GM21723 (cell line): ENCODE measurements around the gene USP24.

Source experiments
- ATAC-seq: cut with Tn5 transposase; IDR thresholded peaks from one replicate; pipeline ENCODE4 v1.9.1; 2021; ENCODE audit warnings: mild to moderate bottlenecking, moderate library complexity; ENCODE audit not compliant: unreplicated experiment

Gene USP24

DNA sequence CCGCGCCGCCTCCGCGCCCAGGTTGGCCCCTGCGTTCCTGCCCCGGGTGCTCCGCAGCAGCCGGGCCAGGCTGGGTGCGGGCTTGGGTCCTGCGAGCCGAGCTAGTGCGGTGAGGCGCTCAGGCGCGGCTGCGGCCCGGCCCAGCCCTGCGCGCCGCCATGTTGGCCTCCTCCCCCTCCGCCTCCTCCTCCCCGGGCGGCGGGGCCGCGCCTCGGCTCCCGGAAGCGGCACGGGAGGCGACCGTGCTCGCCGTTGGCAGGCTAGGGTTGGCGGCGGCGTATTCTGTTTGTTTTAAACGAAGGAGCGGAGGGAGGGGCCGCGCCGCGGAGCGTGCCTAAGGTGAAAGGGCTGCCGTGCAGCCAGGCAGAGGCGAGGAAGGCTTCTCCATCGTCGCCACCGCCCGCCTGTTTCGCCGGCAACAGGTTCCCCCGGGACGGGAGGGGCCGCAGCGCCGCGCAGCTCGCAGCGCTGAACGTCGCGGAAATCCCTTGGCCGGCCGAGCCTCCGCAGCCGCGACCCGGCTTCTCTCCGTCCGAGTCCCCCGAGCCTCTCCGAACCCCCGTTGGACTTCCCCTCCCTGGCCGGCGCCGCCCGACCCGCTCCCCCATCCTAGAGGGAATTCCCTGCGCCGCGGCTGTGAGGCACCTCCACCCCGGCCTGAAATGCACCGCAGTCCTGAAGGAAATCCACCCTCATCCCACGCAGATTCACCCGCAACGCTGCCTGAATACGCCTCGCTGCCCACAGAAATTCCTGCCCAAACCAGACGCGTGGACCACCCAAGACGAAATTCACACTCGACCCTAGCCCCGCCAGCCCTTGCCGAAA lies at the start of gene USP24:
TSS of gene USP24 (minus strand) at position 171 of the 828 bp plus-strand sequence. CDS start 251 bp downstream, outside the sequence.
- ATAC-seq, result peak; percentile 79

DNA sequence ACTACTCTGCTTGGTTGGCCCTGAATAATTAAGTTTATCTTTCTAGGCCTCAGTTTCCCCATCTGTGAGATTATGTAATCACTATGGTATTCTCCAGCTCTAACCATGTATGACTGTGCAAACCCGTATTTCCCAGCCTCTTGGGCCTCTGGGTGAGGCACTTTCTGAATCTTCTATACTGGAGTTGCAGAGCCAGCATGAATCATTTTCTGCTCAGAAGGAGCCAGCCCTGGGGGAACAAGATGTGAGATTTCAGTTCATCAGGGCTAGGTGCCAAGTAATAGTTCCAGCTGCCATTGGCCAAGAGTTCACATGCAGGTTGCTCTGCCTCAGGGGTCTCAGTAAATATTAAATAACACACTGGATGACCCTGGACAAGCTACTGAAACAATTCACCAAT lies 47.7 kb upstream of the USP24 start:
- no peak for ATAC-seq

- ATAC-seq, result peak; percentile 46
Observed at GRCh38 chr1:55259911-55260609, 44.9 kb upstream of the USP24 start.

GRCh38 chr1:55257958-55258357 lies 42.8 kb upstream of the USP24 start:
- peak; percentile 74 for ATAC-seq

DNA sequence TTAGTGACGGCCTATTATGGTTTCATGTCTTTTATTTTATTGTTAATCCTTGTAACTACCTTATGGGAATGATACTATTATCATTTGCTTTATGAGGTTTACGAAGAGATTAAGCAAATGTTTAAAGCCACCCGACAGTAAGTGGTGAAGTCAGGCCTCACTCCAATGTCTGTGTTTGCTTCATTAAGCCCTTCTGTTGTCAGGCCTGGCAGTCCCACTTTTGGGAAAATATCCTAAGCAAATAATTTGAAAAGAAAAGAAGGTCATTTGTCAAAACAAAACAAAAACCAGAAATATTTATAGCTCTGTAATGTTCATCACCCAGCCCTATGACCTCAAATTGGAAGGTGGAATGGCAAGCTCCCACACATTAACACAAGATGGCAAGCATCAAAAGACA lies 40.7 kb upstream of the USP24 start:
- ATAC-seq, result peak; percentile 25

GRCh38 chr1:55252942-55253589 lies 37.9 kb upstream of the USP24 start:
- ATAC-seq, result no peak

DNA sequence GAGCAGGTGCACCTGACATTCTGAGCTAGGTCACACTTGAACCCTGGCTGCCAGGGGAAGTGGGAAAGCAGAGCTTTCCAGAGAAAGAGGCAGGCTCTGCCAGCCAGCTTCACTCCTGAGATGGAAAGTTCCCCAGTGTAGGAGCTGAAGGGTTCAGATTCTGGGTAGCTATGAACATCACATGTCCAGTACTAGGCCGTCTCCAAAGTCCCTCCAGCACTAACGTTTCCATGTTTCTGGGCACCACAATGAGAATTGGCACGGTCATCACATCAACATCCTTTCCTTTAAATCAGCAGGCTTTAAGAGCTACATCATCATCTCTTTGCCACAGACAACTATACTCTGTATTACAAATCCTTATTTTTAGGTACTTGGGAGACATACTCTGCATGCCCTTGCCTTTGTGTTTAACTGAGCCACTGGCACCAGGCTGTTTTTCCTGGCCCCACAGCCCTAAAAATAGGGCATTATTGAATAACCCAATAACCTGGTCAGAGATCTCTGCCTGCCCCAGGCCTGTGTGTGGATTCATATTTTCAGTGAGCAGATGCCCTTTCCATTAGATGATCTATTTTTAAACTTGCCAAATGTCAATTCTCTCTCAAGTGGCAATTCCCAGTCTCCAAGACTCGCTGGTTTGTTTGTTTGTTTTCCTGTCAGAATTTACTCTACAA lies 35.4 kb upstream of the USP24 start:
- no peak for ATAC-seq

DNA sequence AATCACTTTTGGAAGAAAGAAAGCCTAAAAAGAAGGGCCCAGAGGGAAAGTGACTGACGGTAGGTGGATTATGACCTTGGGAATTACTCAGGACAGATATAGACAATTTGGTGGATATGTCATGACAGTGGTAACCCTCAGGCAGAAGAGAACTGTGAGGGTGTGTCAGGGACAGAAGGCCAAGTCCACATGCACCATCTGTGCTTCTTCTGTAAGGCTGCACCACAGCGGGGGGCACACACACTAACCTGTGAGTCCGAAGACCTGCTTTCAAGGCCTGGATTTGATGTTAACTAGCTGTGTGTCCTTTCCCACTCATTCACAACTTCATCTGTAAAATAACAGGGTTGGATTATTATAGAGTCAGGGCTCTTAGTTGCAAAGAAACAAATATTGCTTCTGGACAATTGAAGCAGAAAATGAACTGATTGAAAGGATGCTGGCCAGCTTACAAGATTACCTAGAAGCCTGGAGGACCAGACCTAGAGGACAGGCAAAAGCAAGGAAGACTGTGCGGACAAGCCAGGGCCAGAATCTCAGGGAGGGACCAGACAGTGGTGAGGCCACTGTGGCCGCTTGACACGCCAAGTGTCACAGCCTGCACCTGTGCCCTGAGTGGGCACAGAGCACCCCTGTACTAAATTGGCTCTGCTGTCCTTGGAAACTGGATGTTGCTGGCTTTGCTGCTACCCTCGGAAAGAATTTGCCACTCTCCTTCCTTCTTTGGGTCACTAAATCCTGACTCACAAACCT lies 34.7 kb upstream of the USP24 start:
- ATAC-seq, result no peak

DNA sequence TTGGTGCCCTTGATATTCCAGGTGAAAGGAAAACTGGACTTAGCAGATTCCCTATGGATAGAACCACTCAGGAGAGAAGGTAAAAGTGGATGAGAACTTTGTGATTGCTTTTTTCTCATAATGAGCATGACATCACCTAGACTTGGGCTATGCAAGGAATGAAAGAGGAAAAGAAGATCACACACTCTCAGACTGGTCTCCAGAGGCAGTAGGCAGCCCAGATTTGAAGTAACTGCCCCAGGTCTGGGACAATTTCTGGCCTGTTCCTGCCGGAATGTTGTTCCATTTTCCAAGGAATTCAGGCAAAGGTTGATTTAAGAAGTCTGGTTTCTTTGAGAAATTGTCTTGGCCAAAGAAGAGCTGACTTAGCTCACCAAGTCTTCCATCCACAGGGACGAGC lies 31.7 kb upstream of the USP24 start:
- no peak for ATAC-seq

DNA sequence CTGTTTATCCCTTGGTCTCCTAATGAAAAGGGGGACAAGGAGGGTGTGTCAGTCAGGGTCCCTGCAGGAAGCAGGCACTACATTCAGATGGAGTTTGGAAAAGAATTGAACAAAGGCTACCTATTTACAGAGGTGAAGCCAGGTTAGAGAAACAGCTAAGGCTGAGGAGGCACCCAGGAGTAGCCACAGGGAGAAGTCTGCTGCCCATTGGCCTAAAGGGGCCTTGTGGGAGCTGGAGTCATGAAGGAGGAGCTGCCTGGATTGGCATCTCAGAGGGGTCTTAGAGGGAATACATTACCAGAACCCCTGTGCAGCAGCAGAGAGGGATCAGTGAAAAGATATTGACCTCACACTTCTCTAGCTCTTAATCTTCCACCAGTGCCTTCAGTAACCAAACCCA lies 31.2 kb upstream of the USP24 start:
- no peak for ATAC-seq

GRCh38 chr1:55245781-55246180 lies 30.6 kb upstream of the USP24 start:
- no peak for ATAC-seq

DNA sequence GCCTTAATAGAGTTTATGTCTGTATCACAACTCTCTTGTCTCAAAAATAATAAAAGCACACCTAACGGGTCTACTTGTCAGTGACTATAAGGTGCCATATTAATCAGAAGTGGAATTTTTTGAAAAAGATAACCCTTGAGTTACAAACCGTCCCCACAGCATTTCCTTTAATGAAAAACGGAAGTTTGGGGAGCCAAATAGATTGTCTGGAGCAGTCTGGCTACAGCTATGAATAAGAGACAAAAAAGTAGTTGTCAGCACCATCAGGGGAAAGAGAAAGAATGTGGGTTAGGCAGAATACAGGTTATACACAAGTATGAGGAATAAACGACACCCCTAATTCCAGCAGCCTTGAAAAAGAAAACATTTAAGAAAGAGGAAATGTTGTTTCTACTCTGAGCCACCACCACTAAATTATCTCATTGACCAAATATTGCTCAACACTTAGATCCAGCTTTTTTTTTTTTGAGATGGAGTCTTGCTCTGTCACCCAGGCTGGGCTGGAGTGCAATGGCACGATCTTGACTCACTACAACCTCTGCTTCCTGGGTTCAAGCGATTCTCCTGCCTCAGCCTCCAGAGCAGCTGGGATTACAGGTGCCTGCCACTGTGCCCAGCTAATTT lies 29.4 kb upstream of the USP24 start:
- ATAC-seq, result no peak

- no peak for ATAC-seq
Observed at GRCh38 chr1:55243655-55244054, 28.5 kb upstream of the USP24 start.

- no peak for ATAC-seq
Observed at GRCh38 chr1:55239548-55239947, 24.4 kb upstream of the USP24 start.

GRCh38 chr1:55235722-55236121 lies 20.6 kb upstream of the USP24 start:
- ATAC-seq, result no peak

DNA sequence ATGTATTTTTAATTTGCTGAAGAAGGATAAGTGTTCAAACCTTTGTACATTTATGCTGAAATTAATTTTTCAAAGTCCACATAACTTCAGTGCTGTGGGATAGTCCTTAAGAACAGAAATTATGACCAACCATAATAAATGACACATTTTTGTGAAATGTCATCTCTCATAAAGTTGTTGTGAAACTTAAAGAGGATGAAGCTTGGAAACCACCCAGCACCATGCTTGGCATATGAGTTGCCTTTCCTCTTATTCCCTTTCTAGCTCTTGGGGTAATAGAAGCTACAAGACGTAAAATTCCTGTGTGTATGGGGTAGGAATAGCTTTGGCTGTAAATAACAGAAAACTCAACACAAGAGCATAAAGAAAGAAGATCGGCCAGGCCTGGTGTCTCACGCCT lies 18.9 kb upstream of the USP24 start:
- ATAC-seq, result no peak

DNA sequence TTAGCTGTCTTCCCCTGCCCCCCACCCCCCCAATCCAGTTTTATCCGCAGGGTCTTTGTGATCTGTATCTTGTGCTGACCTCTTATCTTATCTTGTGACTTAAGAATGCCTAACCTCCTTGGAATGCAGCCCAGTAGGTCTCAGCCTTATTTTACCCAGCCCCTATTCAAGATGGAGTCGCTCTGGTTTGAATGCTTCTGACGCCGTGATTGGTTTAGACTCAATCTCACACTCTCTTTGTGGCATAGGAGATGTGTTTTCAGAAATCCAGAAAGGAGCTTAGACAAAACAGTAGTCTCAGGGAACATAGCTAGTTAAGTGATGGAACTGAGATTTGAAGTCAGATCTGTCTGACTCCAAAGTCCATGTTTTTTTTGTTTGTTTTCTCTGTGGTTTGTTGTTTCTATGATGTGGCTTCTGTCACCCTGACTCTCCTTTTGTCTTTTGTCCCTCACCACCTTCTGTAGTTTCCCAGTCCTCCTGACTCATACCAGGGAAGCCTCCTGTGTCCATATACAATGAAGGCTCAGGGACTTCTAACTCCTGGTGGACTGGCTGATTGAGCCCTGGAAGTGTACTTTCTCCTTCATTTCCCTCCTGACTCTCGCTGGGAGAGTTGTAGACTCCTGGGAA lies 18.1 kb upstream of the USP24 start:
- no peak for ATAC-seq

DNA sequence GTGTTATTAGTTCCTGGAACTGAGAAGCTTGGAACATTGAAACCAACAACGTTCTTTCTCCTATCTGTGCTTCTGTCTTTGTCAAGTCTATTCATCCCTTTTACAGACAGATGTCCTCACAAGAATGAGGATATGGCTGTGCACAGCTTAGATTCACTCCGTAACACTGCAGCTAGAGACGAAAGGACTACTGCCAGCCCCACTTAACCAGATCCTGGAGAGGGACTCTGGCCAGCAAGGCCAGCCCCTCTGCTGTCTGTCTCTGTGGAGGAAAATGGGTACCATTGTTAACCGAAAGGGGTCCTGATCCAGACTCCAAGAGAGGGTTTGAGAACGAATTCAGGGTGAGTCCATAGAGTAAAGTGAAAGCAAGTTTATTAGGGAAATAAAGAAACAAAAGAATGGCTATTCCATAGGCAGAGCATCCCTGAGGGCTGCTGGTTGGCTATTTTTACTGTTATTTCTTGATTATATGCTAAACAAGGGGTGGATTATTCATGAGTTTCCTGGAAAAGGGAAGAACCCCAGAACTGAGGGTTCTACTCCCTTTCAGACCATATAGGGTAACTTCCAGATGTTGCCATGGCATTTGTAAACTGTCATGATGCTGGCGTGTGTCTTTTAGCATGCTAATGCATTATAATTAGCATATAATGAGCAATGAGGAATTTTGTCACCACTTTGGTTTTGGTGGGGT lies 17.4 kb upstream of the USP24 start:
- ATAC-seq, result no peak

DNA sequence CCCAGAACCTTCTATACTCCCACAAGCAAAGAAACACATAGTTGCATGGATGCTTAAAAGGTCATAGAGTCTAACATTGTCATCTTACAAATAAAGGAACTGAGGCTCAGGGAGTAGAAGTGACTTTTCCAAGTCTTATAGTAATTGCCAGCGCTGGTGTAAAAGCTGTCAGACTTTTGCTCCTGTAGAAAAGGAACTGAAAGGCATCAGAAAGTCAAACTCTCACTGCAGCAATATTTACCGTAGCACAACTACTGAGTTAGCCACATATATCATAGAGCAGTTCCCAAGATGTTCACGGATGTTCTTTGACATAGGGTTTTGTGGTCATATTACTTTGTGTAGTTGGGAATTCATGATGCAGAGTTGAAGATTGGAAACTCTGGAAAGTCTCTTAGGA lies 16.6 kb upstream of the USP24 start:
- no peak for ATAC-seq
